Esophagus muscularis mucosa (tissue), 4 donors: ENCODE measurements around the gene SLC16A14. TPM values are rescaled to one million over a fixed set of nuclear protein-coding genes. Genes with fewer than 3 reads are reported as not detected.

Source experiments
- DNase-seq: peaks from one replicate; pipeline ENCODE4 v3.0.0-alpha.2; 2017; ENCODE audit errors: extremely low spot score
- H3K27ac ChIP-seq, 4 donors: fragments of 200-600 bp; sonication (generic); replicated peaks in 1 of 4; 1 replicate in 3 of 4; 2 replicates in 1 of 4; pipeline ENCODE4 v1.5.1; 2016 to 2019; ENCODE audit warnings: mild to moderate bottlenecking in 1 of 4
- H3K27me3 ChIP-seq, 4 donors: fragments of 200-600 bp; sonication (generic); one replicate each; pipeline versions ENCODE4 v1.5.1 to v1.6.0; 2016 to 2019
- H3K36me3 ChIP-seq, 4 donors: fragments of 200-600 bp; sonication (generic); one replicate each; pipeline ENCODE4 v1.5.1; 2016 to 2019
- H3K4me1 ChIP-seq, 4 donors: fragments of 200-600 bp; sonication (generic); one replicate each; pipeline ENCODE4 v1.5.1; 2016 to 2019
- H3K4me3 ChIP-seq, 4 donors: fragments of 200-600 bp; sonication (generic); 1 replicate in 2 of 4; 2 replicates in 2 of 4; pipeline ENCODE4 v1.5.1; 2016 to 2019; ENCODE audit warnings: mild to moderate bottlenecking in 4 of 4, moderate library complexity in 1 of 4
- H3K9me3 ChIP-seq, 4 donors: fragments of 200-600 bp; sonication (generic); 1 replicate in 3 of 4; 2 replicates in 1 of 4; pipeline ENCODE4 v1.5.1; 2016 to 2019
- EP300 ChIP-seq: sonication (generic); formaldehyde crosslinking; IDR thresholded peaks from one replicate; pipeline ENCODE4 v1.6.1; 2017; ENCODE audit warnings: antibody characterized with exemption
- POLR2A ChIP-seq: fragments of 450-650 bp; IDR thresholded peaks from one replicate; pipeline ENCODE4 v1.6.1; 2017; ENCODE audit warnings: antibody characterized with exemption, moderate library complexity, mild to moderate bottlenecking, low read depth
- POLR2AphosphoS5 ChIP-seq, 2 donors: sonication (generic); formaldehyde crosslinking; IDR thresholded peaks; one replicate each; pipeline ENCODE4 v1.6.1; 2017; ENCODE audit warnings: antibody characterized with exemption in 2 of 2
- WGBS: methylation state at CpG from one replicate; pipeline ENCODE4 v1.1.5; 2018; 5-methylcytosine and 5-hydroxymethylcytosine counted together
- intact Hi-C: fragments of 100-400 bp; cut with DNase I; formaldehyde crosslinking; loops from one replicate; pipeline ENCODE4 v1.15.1; 2023
- total RNA-seq, 4 donors: library from RNA; depleted of rRNA; stranded (reverse); fragments of >200 nt; gene quantifications; one replicate each; pipeline versions ENCODE4 v1.1.0 to v1.2.1, GENCODE V29; 2016
- TF ChIP-seq, protein P1 (sequence below), 3 experiments: fragments of 200-600 bp in 2 of 3; fragments of 450-650 bp in 1 of 3; sonication (generic) in 2 of 3; IDR thresholded peaks; one replicate each; pipeline ENCODE4 v1.5.1; 2017 to 2019; ENCODE audit warnings: antibody characterized with exemption in 3 of 3, mild to moderate bottlenecking in 2 of 3, moderate library complexity in 1 of 3

Gene SLC16A14
- total RNA-seq, 4 donors from 2014 or later = 1.7 to 2.8 (median 2.3) TPM

DNA sequence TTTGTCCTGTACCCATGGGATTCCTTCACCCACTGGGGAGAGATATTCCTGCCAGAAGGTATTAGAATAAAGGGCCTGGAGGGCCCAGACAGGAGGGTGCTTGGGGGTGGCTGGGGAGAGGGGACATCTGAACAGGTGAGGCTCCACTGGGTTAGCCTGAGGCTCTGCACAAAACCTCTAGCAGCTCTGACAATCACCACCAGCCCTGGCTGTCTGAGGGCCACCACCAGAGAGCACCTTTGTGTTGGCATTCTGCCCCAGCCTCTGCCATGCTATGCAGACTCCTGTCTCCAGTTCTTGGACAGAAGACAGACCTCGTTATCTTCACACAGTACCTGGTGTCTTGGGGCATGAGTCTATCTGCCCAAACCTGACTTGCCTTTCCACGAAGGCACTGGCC is 25.3 kb downstream of the SLC16A14 start:
- peaks cover 0 to 19% (median 10%) of the 10 kb centered on the region in 4 donors for H3K36me3 ChIP-seq
- no peaks in the 10 kb centered on the region for H3K9me3 ChIP-seq
- H3K27ac ChIP-seq = no peak overlapping the region
- no peaks in the 10 kb centered on the region for H3K27me3 ChIP-seq
- DNase-seq = no peak
- intact Hi-C loops = no loop called here
- H3K4me3 ChIP-seq = no peak overlapping the region
- WGBS = 100% methylated on average over 1 of the region's 2 CpGs
- TF ChIP-seq POLR2AphosphoS5 (IDR thresholded peaks at IDR 0.05) = no peak
- TF ChIP-seq, protein P1, sequence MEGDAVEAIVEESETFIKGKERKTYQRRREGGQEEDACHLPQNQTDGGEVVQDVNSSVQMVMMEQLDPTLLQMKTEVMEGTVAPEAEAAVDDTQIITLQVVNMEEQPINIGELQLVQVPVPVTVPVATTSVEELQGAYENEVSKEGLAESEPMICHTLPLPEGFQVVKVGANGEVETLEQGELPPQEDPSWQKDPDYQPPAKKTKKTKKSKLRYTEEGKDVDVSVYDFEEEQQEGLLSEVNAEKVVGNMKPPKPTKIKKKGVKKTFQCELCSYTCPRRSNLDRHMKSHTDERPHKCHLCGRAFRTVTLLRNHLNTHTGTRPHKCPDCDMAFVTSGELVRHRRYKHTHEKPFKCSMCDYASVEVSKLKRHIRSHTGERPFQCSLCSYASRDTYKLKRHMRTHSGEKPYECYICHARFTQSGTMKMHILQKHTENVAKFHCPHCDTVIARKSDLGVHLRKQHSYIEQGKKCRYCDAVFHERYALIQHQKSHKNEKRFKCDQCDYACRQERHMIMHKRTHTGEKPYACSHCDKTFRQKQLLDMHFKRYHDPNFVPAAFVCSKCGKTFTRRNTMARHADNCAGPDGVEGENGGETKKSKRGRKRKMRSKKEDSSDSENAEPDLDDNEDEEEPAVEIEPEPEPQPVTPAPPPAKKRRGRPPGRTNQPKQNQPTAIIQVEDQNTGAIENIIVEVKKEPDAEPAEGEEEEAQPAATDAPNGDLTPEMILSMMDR (IDR thresholded peaks at IDR 0.05) = no peak
- TF ChIP-seq POLR2A = no peak
- TF ChIP-seq EP300 = no peak
- H3K4me1 ChIP-seq = no peaks in the 10 kb centered on the region

DNA sequence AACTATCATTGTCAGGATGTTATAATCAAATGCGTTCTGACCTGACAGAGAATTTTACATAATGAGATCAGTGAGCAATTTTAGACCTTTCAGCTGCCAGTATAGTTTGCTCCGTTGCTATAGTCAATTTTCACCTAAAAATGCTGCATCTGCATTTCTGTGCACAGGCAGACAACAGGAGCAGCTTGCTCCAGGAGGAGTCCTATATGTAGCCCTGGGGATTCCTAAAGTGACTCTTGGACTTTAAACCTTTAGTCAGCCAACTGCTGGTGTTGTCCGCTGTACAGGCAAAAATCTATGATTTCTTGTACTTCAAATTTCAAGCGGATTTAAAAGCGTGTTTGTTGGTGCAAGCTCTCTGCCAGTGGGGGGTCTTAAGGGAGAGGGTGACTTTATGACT is 25.7 kb downstream of the SLC16A14 start:
- intact Hi-C loops = no loop called here
- H3K4me1 ChIP-seq = no peaks in the 10 kb centered on the region
- H3K27me3 ChIP-seq = no peaks in the 10 kb centered on the region
- H3K4me3 ChIP-seq = no peak overlapping the region
- TF ChIP-seq EP300 (no peak), POLR2AphosphoS5 (IDR thresholded peaks at IDR 0.05) (no peak), POLR2A (no peak)
- TF ChIP-seq, protein P1 (IDR thresholded peaks at IDR 0.05) = no peak
- DNase-seq = no peak
- peaks cover 0 to 19% (median 10%) of the 10 kb centered on the region in 4 donors for H3K36me3 ChIP-seq
- 95% methylated on average over 5 of the region's 5 CpGs for WGBS
- no peaks in the 10 kb centered on the region for H3K9me3 ChIP-seq
- H3K27ac ChIP-seq = no peak overlapping the region

DNA sequence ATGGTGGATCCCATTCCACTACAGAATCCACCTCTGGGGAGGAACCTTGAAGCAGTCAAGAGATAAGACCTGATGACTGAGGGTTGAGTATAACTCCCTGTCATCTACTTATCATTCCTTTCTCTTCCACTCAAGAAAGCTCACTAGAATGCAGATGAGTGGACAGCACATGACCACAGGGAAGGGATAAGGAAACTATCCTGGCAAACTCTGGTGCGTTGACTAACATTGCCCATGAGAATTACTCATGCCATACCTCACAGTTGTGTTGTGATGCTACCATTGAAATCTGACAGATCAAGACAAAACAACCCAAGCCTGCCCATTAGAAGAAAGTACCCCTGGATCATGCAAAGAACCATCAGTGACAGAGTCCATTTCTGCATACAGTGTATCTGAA is 26.5 kb downstream of the SLC16A14 start:
- no peak overlapping the region for H3K27ac ChIP-seq

DNA sequence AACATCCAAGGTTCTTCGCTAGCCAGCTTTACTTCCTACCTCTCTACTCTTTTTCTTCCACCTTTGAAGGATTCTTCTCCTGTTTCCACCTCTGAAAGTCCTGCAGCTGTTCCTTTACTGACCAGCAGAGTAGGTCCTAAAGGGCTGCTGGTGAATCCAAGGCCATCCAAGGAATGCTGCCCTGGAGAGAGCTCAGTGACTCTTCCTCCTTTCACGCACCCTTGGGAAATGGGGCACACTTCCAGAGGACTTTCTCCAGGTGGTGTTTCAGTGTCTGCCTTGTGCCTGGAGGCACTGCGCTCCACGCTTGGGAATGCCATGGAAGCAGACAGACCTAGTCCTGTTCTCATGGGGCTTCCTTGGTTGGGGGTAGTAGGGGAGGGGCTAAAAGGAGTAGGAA is 45.4 kb downstream of the SLC16A14 start:
- 94% methylated on average over 4 of the region's 4 CpGs for WGBS
- no peak for TF ChIP-seq POLR2AphosphoS5 (IDR thresholded peaks at IDR 0.05)
- TF ChIP-seq POLR2A = no peak
- TF ChIP-seq EP300 = no peak
- TF ChIP-seq, protein P1 (IDR thresholded peaks at IDR 0.05) = no peak
- Histone ChIP-seq H3K4me1 (no peaks in the 10 kb centered on the region), H3K27ac (no peak overlapping the region), H3K27me3 (no peaks in the 10 kb centered on the region), H3K4me3 (no peak overlapping the region), H3K36me3 (no peaks in the 10 kb centered on the region), H3K9me3 (no peaks in the 10 kb centered on the region)
- intact Hi-C loops = no loop called here
- no peak for DNase-seq

More for the DNA sequence above, 26.5 kb downstream of the SLC16A14 start:
- H3K36me3 ChIP-seq = peaks cover 0 to 19% (median 10%) of the 10 kb centered on the region in 4 donors
- no peaks in the 10 kb centered on the region for H3K9me3 ChIP-seq
- TF ChIP-seq POLR2A = no peak
- TF ChIP-seq, protein P1 (IDR thresholded peaks at IDR 0.05) = no peak
- no peak for TF ChIP-seq EP300
- no peak for TF ChIP-seq POLR2AphosphoS5 (IDR thresholded peaks at IDR 0.05)
- H3K4me1 ChIP-seq = no peaks in the 10 kb centered on the region
- H3K27me3 ChIP-seq = no peaks in the 10 kb centered on the region
- WGBS = 100% methylated on average over 1 of the region's 1 CpG
- intact Hi-C loops = no loop called here
- H3K4me3 ChIP-seq = no peak overlapping the region
- DNase-seq = no peak

DNA sequence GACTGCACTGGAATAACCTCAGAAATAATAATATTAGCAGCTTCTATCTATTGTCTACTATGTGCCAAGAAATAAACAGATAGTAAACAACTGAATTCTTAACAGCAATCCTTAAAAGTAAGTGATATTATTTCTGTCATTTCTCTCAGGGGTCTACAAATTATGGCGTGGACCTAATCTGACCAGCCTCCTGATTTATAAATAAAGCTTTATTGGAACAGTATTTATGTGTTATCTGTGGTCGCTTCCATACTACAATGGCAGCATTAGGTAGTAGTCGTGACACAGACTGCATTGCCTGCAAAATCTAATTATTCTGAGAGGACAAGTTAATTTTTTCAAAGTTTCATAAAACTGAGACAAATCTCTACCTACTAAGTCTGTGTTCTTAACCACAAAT is 49.0 kb downstream of the SLC16A14 start:
- TF ChIP-seq EP300 (no peak), POLR2A (no peak), POLR2AphosphoS5 (IDR thresholded peaks at IDR 0.05) (no peak)
- TF ChIP-seq, protein P1 (IDR thresholded peaks at IDR 0.05) = no peak
- DNase-seq = no peak
- no peak overlapping the region for H3K27ac ChIP-seq
- H3K9me3 ChIP-seq = no peaks in the 10 kb centered on the region
- H3K4me3 ChIP-seq = no peak overlapping the region
- intact Hi-C loops = no loop called here
- 91% methylated on average over 3 of the region's 3 CpGs for WGBS
- no peaks in the 10 kb centered on the region for H3K4me1 ChIP-seq
- H3K27me3 ChIP-seq = no peaks in the 10 kb centered on the region
- H3K36me3 ChIP-seq = no peaks in the 10 kb centered on the region
